ENCODE results near the gene CCDC102B. TPM values are rescaled to one million over a fixed set of nuclear protein-coding genes. Genes with fewer than 3 reads are reported as not detected.
"Not testable (repeated sequence)": the region's sequence is repeated elsewhere in the genome, so short reads cannot be mapped to it uniquely, and the experiment has no call there.

CCDC102B gene
- total RNA-seq, 1 donor from 2014 or later: 4.4 TPM

DNA sequence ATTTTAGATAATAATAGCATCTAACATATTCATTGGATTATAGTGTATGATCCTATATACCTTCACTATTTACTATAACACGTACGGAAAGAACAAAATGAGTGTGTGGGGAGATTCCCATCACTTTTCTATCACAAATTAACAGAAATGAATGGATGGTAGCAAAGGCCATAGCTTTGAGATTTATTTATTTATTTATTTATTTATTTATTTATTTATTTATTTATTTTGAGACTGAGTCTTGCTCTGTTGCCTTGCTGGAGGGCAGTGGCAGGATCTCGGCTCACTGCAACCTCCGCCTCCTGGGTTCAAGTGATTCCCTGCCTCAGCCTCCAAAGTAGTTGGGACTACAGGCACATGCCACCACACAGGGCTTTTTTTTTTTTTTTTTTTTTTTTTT lies 208.3 kb downstream of the CCDC102B start:
- intact Hi-C loops (cut with DNase I); ATAC-seq (ENCODE audit: poor library complexity): not testable (repeated sequence)

GRCh38 chr18:69008538-69008937 lies 210.7 kb downstream of the CCDC102B start:
- DNase-seq (no peak), ATAC-seq (ENCODE audit: poor library complexity) (no peak)
- intact Hi-C loops (cut with DNase I): no loop called here

More for the DNA sequence above, 208.3 kb downstream of the CCDC102B start:
- not testable (repeated sequence) for DNase-seq

GRCh38 chr18:69021211-69021805 lies 223.4 kb downstream of the CCDC102B start:
- intact Hi-C loops (cut with DNase I): no loop called here
- no peak for ATAC-seq (ENCODE audit: poor library complexity)

DNA sequence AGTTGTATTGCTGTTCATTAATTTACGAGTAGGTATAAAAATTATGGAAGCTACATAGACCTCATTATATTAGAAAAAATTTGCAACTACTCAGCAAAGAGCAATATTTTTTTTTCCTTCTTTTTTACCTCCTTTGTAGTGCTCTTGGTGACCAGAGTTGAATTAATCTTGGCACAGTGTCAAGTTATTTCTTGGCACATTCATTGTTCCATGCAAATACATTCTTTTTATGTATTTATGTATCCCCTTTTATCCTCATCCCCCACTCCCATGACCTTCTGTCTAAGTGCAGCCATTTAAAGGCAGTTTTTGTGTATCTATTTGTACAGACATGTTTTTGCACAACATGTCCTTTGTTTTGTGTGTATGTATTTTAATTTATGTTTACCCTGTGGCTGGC lies 224.5 kb downstream of the CCDC102B start:
- ATAC-seq (ENCODE audit: poor library complexity) (no peak), DNase-seq (no peak)
- intact Hi-C loops (cut with DNase I): no loop called here

More at GRCh38 chr18:69021211-69021805, 223.4 kb downstream of the CCDC102B start:
- no peak for DNase-seq

DNA sequence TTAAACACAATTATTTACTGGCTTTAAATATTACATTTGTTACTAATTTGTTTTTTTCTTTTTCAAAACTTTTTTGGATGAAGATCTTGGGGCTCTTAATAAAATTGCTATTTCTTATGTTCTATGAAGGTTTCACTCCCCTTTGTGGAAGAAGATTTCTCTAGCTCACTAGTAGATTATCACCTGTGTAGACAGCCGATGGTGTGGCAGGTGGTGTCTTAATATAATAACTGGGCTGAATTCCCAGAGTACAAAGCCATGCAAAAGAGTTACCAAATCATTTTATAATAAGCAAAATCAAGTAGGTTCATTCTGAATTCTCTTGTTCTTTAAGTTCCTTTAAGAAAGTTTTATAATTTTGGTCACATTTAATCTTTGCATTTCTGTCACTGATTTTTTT lies 233.7 kb downstream of the CCDC102B start:
- DNase-seq (no peak), ATAC-seq (ENCODE audit: poor library complexity) (no peak)
- intact Hi-C loops (cut with DNase I): no loop called here

- intact Hi-C loops (cut with DNase I): no loop called here
- no peak for DNase-seq
These were observed 234.1 kb downstream of the CCDC102B start for GRCh38 chr18:69032009-69032408.

GRCh38 chr18:69035756-69036155 lies 237.9 kb downstream of the CCDC102B start:
- intact Hi-C loops (cut with DNase I): no loop called here
- no peak for ATAC-seq (ENCODE audit: poor library complexity)
- no peak for DNase-seq

More at GRCh38 chr18:69032009-69032408, 234.1 kb downstream of the CCDC102B start:
- ATAC-seq (ENCODE audit: poor library complexity): no peak

DNA sequence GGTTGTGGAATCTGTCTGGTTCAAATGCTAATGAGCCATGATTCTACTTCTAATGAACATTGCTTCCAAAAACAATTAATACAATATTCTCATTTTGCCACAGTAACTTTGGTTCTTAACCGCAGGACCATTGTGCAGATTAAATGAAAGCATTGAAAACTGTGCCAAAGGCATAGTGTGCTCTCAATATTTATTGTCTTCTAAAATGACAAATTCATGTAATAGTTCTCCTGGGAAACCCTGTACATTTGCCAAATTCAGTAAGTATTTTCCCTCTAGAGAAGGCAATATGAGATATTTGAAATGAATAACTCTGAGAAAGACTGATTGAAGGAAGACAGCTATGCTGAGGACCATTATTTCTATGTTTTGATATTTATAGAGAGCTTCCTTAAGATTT lies 246.3 kb downstream of the CCDC102B start:
- ATAC-seq (ENCODE audit: poor library complexity) (no peak), DNase-seq (no peak)
- intact Hi-C loops (cut with DNase I): no loop called here

DNA sequence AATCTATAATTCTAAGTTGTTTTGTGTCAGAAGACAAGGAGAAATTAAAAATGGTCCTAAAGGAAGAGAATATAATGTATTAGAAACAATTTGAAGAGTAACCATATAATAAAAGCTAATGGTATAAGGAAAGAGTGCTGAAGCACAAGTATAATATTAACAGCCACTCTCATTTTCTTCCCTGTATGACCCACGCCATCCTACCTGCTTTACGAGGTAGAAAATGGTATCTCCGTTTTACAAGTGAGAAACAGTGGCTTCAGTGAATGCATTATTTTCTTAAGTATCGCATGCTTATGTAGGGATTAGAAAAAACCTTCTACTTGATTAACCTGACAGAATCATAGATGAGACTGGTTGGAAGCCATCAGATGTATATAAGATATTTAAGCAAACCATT lies 266.2 kb downstream of the CCDC102B start:
- ATAC-seq (ENCODE audit: poor library complexity): no peak
- no peak for DNase-seq
- intact Hi-C loops (cut with DNase I): no loop called here

DNA sequence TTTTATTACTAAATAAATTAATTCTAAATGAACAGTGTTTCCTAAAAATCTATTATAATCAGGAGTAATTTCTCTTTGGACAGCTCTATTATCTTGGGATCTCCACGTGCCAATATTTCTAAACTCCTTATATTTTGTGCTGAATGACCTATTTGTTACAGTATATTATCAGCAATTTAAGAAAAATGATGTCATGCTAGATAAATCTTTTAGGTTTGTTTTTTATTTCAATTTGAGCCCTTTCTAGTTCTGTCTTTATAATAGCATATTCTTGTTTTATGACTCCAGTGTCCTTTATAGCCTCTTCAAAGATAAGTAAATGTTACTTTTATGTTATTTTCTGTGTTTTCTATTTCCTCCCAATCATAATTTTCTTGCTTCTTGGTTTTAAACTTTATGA lies 269.2 kb downstream of the CCDC102B start:
- ATAC-seq (ENCODE audit: poor library complexity): no peak
- DNase-seq: no peak
- intact Hi-C loops (cut with DNase I): no loop called here

DNA sequence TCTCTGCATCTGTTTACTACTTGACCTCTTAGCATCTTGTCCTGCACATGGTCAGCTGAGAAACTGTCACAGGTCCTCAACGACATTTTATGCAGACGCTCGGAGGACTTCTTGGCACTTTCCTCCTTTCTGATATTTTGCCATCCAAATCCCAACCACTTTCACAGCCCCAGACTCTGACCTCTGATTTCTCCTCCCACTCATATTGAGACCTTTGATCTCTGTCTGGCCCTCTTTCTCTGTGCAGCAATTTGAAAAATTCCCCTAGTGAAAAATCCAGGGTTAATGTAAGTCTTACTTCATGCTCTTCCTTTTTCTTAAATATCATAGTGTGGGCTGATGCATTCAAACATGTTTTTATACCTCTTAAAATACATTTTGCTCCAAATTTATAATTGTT lies 273.8 kb downstream of the CCDC102B start:
- no peak for DNase-seq

DNA sequence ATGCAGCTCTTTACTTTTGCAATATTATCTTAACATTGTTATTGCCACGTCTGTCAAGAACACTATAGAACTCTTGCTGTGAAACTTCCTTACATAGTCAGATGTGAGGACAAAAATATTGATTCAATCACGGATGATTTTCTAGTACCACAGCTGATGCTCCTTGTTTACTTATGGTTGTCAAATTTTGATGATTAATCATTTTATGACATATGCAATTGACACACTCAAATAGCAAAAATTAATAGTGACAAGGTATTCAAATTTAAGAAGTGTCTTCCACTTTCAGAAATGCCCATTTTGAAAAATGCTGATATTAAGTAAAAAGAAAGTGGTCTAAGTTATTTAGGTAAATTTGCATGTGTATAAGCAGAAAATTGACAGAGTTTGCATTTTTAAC lies 284.0 kb downstream of the CCDC102B start:
- DNase-seq: no peak
- no peak for ATAC-seq (ENCODE audit: poor library complexity)
- intact Hi-C loops (cut with DNase I): no loop called here

More for the DNA sequence above, 273.8 kb downstream of the CCDC102B start:
- ATAC-seq (ENCODE audit: poor library complexity): no peak
- intact Hi-C loops (cut with DNase I): no loop called here

GRCh38 chr18:69082499-69082898 lies 284.6 kb downstream of the CCDC102B start:
- no peak for ATAC-seq (ENCODE audit: poor library complexity)
- no peak for DNase-seq
- intact Hi-C loops (cut with DNase I): no loop called here

GRCh38 chr18:69085951-69086350 lies 288.1 kb downstream of the CCDC102B start:
- DNase-seq: no peak
- ATAC-seq (ENCODE audit: poor library complexity): no peak
- intact Hi-C loops (cut with DNase I): no loop called here

GRCh38 chr18:69088973-69089372 lies 291.1 kb downstream of the CCDC102B start:
- intact Hi-C loops (cut with DNase I): no loop called here
- DNase-seq (no peak), ATAC-seq (ENCODE audit: poor library complexity) (no peak)

DNA sequence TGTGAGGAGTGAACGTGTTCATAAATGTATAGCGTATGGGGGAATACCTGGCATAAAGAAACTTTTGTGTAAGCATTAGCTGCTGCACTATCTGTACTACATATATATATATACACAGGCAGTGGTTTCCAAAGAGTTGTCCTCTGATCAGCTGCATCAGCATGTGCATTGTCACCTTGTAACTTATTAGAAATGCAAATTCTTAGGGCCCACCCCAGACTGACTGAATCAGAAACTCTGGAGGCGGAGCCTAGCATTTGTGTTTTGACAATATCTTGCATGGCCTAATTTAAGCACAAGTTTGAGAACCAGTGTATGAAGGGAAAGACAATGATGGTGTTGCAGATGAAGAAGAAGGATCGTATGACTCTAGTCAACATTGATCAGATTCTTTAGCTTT lies 299.5 kb downstream of the CCDC102B start:
- intact Hi-C loops (cut with DNase I): no loop called here

GRCh38 chr18:69102959-69103358 lies 305.1 kb downstream of the CCDC102B start:
- DNase-seq: no peak
- no peak for ATAC-seq (ENCODE audit: poor library complexity)
- intact Hi-C loops (cut with DNase I): no loop called here

More for the DNA sequence above, 299.5 kb downstream of the CCDC102B start:
- no peak for DNase-seq
- no peak for ATAC-seq (ENCODE audit: poor library complexity)
